Measurements from ENCODE around the gene TOP2A. TPM values are rescaled to one million over a fixed set of nuclear protein-coding genes. Genes with fewer than 3 reads are reported as not detected.

Gene TOP2A
- polyA plus RNA-seq, 1 donor from 2014 or later: 7.8 TPM

DNA sequence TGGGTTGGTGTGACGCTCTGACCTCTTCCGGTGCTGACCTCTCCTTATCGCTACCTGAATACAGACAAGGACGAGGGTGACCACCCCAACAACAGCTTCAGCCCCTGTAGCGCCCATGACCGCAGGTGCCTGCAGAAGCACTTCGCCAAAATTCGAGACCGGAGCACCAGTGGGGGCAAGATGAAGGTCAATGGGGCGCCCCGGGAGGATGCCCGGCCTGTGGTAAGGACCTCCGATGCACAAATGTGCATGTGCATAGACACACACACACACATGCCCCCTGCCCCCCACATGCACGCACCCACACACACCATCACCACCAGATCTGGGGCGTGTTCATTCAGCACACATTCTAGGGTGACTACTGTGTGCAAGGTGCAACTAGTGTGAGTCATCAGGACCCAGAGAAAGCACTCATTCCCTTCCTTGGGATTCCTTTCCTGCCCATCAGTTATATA lies 35.3 kb upstream of the TOP2A start:
- H3K9me3 ChIP-seq (ENCODE audit: low read length): no peaks in the 10 kb centered on the region
- no peak overlapping the region for H3K4me3 ChIP-seq (ENCODE audit: low read length)
- H3K79me2 ChIP-seq (replicated peaks; ENCODE audit: insufficient read depth, low read length): no peaks in the 10 kb centered on the region
- TF ChIP-seq, protein P1, sequence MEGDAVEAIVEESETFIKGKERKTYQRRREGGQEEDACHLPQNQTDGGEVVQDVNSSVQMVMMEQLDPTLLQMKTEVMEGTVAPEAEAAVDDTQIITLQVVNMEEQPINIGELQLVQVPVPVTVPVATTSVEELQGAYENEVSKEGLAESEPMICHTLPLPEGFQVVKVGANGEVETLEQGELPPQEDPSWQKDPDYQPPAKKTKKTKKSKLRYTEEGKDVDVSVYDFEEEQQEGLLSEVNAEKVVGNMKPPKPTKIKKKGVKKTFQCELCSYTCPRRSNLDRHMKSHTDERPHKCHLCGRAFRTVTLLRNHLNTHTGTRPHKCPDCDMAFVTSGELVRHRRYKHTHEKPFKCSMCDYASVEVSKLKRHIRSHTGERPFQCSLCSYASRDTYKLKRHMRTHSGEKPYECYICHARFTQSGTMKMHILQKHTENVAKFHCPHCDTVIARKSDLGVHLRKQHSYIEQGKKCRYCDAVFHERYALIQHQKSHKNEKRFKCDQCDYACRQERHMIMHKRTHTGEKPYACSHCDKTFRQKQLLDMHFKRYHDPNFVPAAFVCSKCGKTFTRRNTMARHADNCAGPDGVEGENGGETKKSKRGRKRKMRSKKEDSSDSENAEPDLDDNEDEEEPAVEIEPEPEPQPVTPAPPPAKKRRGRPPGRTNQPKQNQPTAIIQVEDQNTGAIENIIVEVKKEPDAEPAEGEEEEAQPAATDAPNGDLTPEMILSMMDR (IDR thresholded peaks at IDR 0.05; ENCODE audit: poor library complexity, severe bottlenecking): no peak
- TF ChIP-seq TAF1 (IDR thresholded peaks at IDR 0.05; ENCODE audit: low read depth) (no peak), EP300 (conservative IDR thresholded peaks at IDR 0.05; ENCODE audit: poor library complexity, severe bottlenecking) (no peak), POLR2AphosphoS5 (IDR thresholded peaks at IDR 0.05) (no peak), RAD21 (conservative IDR thresholded peaks at IDR 0.05) (no peak), MXI1 (conservative IDR thresholded peaks at IDR 0.05; ENCODE audit: poor library complexity, severe bottlenecking) (no peak), EZH2 (IDR thresholded peaks at IDR 0.05; ENCODE audit: borderline replicate concordance, insufficient read depth, low read length, poor library complexity, severe bottlenecking) (no peak), SMC3 (conservative IDR thresholded peaks at IDR 0.05; ENCODE audit: poor library complexity) (no peak)
- TF ChIP-seq, protein P2, sequence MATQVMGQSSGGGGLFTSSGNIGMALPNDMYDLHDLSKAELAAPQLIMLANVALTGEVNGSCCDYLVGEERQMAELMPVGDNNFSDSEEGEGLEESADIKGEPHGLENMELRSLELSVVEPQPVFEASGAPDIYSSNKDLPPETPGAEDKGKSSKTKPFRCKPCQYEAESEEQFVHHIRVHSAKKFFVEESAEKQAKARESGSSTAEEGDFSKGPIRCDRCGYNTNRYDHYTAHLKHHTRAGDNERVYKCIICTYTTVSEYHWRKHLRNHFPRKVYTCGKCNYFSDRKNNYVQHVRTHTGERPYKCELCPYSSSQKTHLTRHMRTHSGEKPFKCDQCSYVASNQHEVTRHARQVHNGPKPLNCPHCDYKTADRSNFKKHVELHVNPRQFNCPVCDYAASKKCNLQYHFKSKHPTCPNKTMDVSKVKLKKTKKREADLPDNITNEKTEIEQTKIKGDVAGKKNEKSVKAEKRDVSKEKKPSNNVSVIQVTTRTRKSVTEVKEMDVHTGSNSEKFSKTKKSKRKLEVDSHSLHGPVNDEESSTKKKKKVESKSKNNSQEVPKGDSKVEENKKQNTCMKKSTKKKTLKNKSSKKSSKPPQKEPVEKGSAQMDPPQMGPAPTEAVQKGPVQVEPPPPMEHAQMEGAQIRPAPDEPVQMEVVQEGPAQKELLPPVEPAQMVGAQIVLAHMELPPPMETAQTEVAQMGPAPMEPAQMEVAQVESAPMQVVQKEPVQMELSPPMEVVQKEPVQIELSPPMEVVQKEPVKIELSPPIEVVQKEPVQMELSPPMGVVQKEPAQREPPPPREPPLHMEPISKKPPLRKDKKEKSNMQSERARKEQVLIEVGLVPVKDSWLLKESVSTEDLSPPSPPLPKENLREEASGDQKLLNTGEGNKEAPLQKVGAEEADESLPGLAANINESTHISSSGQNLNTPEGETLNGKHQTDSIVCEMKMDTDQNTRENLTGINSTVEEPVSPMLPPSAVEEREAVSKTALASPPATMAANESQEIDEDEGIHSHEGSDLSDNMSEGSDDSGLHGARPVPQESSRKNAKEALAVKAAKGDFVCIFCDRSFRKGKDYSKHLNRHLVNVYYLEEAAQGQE (IDR thresholded peaks at IDR 0.05; ENCODE audit: borderline replicate concordance): no peak
- H3K9ac ChIP-seq (ENCODE audit: low read length): no peak overlapping the region
- H3K9me2 ChIP-seq (ENCODE audit: insufficient read depth, low read length): no peaks in the 10 kb centered on the region
- H3F3A ChIP-seq (ENCODE audit: insufficient read depth, low read length, poor library complexity, severe bottlenecking): no peaks in the 10 kb centered on the region
- no peak overlapping the region for H2AFZ ChIP-seq (ENCODE audit: low read depth, low read length)
- no peaks in the 10 kb centered on the region for H3K27me3 ChIP-seq (ENCODE audit: insufficient read depth, low read depth, low read length)
- H3K4me2 ChIP-seq (ENCODE audit: low read length): no peak overlapping the region
- H4K20me1 ChIP-seq (ENCODE audit: insufficient read depth): no peaks in the 10 kb centered on the region
- H3K27ac ChIP-seq (ENCODE audit: low read length): no peak overlapping the region
- no peaks in the 10 kb centered on the region for H3K36me3 ChIP-seq (ENCODE audit: insufficient read depth, low read length)

DNA sequence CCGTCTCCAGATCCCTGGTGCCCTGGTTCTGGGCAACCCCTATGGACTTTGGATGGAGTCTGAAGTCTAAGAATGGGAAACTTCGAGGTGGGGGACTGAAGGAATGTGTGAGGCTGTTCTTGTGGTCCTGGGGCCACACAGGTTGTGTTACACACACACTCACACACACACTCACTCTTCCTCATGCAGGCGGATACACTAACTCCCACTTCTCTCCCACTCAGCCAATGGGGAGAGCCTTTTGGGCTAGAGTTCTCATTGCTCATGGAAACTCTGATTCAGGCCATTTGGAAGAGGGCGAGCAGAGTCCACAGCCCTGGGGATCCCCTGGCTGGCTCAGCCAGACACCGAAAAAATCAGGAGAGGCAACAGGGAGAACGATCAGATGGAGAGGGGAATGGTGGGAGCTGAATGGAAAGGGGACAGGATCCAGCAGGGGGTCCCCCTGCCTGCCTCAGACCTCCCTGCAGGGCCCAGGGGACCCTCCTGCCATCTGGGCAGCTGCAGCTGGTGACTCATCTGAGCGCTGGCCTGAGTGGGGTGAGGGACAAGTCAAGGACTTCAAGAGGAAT lies 34.6 kb upstream of the TOP2A start:
- no peaks in the 10 kb centered on the region for H3K9me2 ChIP-seq (ENCODE audit: insufficient read depth, low read length)
- H2AFZ ChIP-seq (ENCODE audit: low read depth, low read length): no peak overlapping the region
- no peak overlapping the region for H3K4me3 ChIP-seq (ENCODE audit: low read length)
- H3K9me3 ChIP-seq (ENCODE audit: low read length): no peaks in the 10 kb centered on the region
- no peak overlapping the region for H3K4me2 ChIP-seq (ENCODE audit: low read length)
- TF ChIP-seq EP300 (conservative IDR thresholded peaks at IDR 0.05; ENCODE audit: poor library complexity, severe bottlenecking): no peak
- TF ChIP-seq EZH2 (IDR thresholded peaks at IDR 0.05; ENCODE audit: borderline replicate concordance, insufficient read depth, low read length, poor library complexity, severe bottlenecking): no peak
- no peak for TF ChIP-seq SMC3 (conservative IDR thresholded peaks at IDR 0.05; ENCODE audit: poor library complexity)
- TF ChIP-seq, protein P1 (IDR thresholded peaks at IDR 0.05; ENCODE audit: poor library complexity, severe bottlenecking): no peak
- TF ChIP-seq, protein P2 (IDR thresholded peaks at IDR 0.05; ENCODE audit: borderline replicate concordance): no peak
- no peak for TF ChIP-seq TAF1 (IDR thresholded peaks at IDR 0.05; ENCODE audit: low read depth)
- TF ChIP-seq RAD21 (conservative IDR thresholded peaks at IDR 0.05): no peak
- H3K27ac ChIP-seq (ENCODE audit: low read length): no peak overlapping the region
- no peaks in the 10 kb centered on the region for H3K79me2 ChIP-seq (replicated peaks; ENCODE audit: insufficient read depth, low read length)
- no peaks in the 10 kb centered on the region for H3K27me3 ChIP-seq (ENCODE audit: insufficient read depth, low read depth, low read length)
- H3K9ac ChIP-seq (ENCODE audit: low read length): no peak overlapping the region
- H3F3A ChIP-seq (ENCODE audit: insufficient read depth, low read length, poor library complexity, severe bottlenecking): no peaks in the 10 kb centered on the region
- H4K20me1 ChIP-seq (ENCODE audit: insufficient read depth): no peaks in the 10 kb centered on the region
- no peaks in the 10 kb centered on the region for H3K36me3 ChIP-seq (ENCODE audit: insufficient read depth, low read length)

Data from neural cell (in vitro differentiated cells).